ENCODE results near the gene OR7D2. TPM values are rescaled to one million over a fixed set of nuclear protein-coding genes. Genes with fewer than 3 reads are reported as not detected.

The OR7D2 gene
- total RNA-seq, 1 donor from 2014 or later = 0.52 TPM

DNA sequence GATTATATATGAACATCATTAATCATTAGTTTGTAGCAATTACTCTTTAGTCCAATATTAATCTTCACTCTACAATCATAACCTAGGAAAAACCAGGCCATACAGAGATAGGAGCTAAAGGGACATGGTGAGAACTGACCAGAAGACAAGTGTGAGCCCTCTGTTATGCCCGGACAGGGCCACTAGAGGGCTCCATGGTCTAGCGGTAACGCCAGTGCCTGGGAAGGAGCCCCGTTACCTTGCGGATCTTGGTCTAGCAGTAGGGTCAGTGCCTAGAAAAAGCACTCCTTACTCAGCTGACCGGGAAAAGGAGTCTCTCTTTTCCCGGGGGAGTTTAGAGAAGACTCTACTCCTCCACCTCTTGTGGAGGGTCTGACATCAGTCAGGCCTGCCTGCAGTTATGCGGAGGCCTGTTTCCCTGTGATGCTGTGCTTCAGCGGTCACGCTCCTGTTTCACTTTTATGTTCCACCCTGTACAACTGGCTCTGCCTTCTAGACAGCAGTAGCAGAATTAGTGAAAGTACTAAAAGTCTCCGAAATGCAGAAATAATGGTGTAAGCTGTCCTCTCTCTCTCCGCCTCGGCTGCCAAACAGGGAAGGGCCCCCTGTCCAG lies 26.8 kb downstream of the OR7D2 start:
- H3K4me1 ChIP-seq = no peaks in the 10 kb centered on the region
- no peaks in the 10 kb centered on the region for H3K36me3 ChIP-seq
- H3K9me3 ChIP-seq = no peaks in the 10 kb centered on the region
- TF ChIP-seq CTCF (IDR thresholded peaks at IDR 0.05) = peak; percentile 93
- H3K27me3 ChIP-seq = no peaks in the 10 kb centered on the region
- H3K4me3 ChIP-seq = no peak overlapping the region
- DNase-seq = peak; percentile 79
- peak; percentile 78 for ATAC-seq
- no peak overlapping the region for H3K27ac ChIP-seq
- intact Hi-C loops (cut with DNase I) = no loop called here

DNA sequence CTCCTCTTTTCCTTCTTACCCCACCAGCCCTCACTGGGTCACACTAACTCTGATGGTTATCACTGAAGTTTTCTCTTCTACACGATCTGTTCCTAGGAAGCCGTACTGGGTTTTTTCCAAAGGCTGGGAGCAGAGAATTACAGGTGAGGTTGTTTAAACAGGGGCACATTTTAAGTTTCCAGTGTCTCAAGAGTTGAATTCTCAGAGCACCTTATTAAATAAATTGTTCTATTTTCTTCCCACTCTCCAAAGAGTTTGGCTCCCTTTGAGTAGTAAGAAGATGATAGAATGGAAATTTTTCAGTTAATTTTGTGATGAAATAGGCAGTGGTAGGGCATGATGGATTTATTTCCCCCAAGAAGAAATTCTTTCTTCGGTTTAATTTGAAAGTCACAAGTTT lies 40.7 kb downstream of the OR7D2 start, which contains the start of gene OR7D4:
OR7D4 (minus strand) TSS at position 101 of the 400 bp plus-strand sequence. CDS start 4,752 bp downstream, outside the sequence.
- TF ChIP-seq CTCF (IDR thresholded peaks at IDR 0.05) = no peak
- no peaks in the 10 kb centered on the region for H3K9me3 ChIP-seq
- ATAC-seq (no peak), DNase-seq (no peak)
- intact Hi-C loops (cut with DNase I) = no loop called here
- no peaks in the 10 kb centered on the region for H3K4me1 ChIP-seq
- H3K27ac ChIP-seq = no peak within 1 kb of the TSS
- H3K36me3 ChIP-seq = no peaks in the 10 kb centered on the region
- no peak within 1 kb of the TSS for H3K4me3 ChIP-seq
- peaks cover 1% of the 10 kb centered on the region for H3K27me3 ChIP-seq

Other genes with a start within 250 kb of the OR7D2 start
- gene MUC16, start 168.6 kb upstream of the OR7D2 start, total RNA-seq = 0.41 TPM
- not detected for gene OR1M1, start 91.9 kb upstream of the OR7D2 start, total RNA-seq
- not detected for gene OR7G2, start 71.5 kb upstream of the OR7D2 start, total RNA-seq
- gene OR7G1, start 63.2 kb upstream of the OR7D2 start, total RNA-seq = not detected
- not detected for gene OR7G3, start 52.0 kb upstream of the OR7D2 start, total RNA-seq
- gene ZNF317, start 38.6 kb upstream of the OR7D2 start, total RNA-seq = 28.2 TPM
- not detected for gene OR7D4, start 40.6 kb downstream of the OR7D2 start, total RNA-seq
- not detected for gene OR7E24, start 72.0 kb downstream of the OR7D2 start, total RNA-seq
- 5.3 TPM for gene ZNF699, start 130.9 kb downstream of the OR7D2 start, total RNA-seq
- 21.2 TPM for gene ZNF559, start 145.2 kb downstream of the OR7D2 start, total RNA-seq
- gene ZNF177, start 184.0 kb downstream of the OR7D2 start, total RNA-seq = 3.3 TPM